ENCODE measurements around the gene ZBTB48.

DNA sequence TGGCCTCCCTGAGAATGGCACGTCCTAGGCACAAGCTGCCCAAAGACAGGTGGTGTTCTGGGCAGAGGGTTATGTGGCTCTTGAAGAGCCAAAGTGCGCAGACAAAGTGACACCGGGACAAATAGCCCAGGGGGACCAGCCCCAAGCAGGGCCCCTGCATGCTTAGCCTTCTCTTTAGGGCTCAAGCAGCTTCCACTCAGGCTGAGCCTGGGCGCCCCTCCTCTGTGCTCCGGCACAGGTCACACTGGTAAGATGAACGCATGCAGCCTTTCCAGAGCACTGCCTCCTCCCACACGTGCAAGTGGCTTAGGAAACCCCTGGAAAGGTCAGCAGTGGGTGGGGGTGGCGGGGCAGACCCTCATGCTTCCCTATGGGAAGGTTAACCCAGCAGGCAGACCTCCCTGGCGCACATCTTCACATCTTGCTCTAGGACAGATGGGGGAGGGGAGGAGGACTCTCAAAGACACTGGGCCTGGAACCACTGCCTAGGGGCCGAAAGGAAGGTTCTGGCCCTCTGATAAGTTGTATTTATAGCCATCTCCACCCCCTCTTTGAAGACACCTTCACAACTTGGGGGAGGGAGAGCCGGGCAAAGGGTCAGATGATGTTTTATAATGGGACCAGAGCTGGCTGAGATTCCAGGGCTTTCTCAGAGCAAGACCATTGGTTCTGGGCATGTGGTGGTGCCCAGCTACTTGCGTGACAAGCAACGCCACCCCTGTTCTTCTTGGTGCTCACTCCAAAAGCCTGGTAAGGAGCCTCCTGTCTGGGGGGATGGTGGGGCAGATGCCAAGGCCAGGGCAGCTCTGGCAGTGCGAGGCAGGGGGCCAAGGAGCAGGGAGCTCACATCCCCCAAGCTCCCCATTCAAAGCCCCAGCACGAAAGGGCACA lies 17.3 kb downstream of the ZBTB48 start:
- TF ChIP-seq POLR2AphosphoS5 (IDR thresholded peaks at IDR 0.05) (no peak), EP300 (IDR thresholded peaks at IDR 0.05) (no peak), POLR2A (IDR thresholded peaks at IDR 0.05) (no peak)
- TF ChIP-seq, protein P1, sequence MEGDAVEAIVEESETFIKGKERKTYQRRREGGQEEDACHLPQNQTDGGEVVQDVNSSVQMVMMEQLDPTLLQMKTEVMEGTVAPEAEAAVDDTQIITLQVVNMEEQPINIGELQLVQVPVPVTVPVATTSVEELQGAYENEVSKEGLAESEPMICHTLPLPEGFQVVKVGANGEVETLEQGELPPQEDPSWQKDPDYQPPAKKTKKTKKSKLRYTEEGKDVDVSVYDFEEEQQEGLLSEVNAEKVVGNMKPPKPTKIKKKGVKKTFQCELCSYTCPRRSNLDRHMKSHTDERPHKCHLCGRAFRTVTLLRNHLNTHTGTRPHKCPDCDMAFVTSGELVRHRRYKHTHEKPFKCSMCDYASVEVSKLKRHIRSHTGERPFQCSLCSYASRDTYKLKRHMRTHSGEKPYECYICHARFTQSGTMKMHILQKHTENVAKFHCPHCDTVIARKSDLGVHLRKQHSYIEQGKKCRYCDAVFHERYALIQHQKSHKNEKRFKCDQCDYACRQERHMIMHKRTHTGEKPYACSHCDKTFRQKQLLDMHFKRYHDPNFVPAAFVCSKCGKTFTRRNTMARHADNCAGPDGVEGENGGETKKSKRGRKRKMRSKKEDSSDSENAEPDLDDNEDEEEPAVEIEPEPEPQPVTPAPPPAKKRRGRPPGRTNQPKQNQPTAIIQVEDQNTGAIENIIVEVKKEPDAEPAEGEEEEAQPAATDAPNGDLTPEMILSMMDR (IDR thresholded peaks at IDR 0.05): no peak

Measured in sigmoid colon (tissue), 4 donors.